Activated CD8-positive, alpha-beta memory T cell treated with anti-CD3 and anti-CD28 coated beads, Interleukin-2, amount 50 U/mL, for 24 hours (primary cell): ENCODE measurements around the gene SCGB1D4.

ENCODE experiments used
- DNase-seq: peaks from one replicate; pipeline ENCODE4 v3.0.0-alpha.2; 2020; ENCODE audit errors: extremely low read depth

The SCGB1D4 gene

DNA sequence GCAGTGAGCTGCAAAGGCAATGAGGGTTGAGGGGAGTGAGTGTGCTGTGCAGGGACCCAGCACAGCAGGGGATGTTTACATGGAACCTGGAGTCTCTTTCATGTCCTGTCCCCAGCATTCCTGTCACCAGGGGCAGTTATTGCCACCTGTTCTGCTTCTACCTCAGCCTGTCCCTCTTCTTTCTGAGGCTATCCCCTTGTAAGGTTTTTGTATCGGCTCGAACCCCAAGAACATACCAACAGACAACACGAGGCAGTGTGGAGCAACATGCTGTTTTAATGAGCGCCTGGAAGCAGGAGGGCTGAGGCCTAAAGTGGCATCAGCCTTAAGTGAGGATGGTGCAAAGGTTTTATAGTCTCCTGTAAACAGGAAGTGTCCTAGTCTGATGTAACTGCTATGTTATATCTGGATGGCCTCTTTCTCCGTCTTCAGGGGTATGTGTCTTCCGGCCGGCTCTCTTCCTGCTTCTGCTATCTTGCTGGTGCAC, 25.0 kb downstream of the SCGB1D4 start:
- no peak for DNase-seq

DNA sequence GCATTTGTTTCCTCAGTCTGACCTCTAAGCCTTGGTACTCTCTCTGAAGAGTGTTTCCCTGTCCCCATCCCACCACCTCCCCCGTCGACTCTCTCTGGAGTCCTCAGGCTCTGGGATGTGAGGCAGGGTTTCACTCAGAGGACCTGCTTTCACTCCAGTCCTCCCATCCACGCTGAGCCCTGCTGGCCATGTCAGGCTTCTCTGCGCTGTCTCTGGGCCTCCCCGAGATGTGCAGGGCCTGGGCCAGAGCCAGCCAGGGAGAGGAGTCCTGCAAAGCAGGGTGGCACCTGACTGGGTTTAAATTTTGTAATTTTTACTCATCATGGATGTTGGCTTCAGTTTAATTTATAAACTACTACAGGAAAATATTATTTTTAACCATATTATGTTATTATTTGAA, 25.6 kb downstream of the SCGB1D4 start:
- DNase-seq: no peak

DNA sequence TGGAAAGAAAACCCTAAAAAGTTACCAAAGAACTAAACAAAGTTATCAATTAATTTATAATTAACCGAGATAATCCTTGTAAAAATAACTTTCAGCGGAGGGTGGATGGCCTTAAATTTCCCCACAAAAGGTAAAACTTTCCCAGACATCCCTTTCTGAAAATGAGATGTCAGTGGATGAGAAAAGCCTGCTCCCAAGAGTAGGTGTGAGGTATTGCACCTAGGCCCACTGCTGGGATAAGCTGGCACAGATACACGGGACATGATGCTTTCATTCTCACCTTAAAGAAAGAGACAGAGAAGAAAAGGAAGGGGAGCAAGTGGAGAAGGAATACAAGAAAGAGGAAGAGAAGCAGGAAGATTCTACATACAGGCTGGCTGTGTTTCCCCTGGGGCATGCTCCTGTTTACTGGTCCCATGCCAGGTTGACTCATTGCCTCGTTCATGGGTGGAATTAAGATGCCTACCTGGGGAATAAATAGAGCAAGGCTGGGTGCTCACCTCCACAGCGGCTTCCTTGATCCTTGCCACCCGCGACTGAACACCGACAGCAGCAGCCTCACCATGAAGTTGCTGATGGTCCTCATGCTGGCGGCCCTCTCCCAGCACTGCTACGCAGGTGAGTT, 29.1 kb downstream of the SCGB1D4 start, which contains the start of gene SCGB2A2:
Gene SCGB2A2 (plus strand): TSS at position 505 of the 625 bp plus-strand sequence. CDS start 59 bp downstream, at position 564.
- no peak for DNase-seq

DNA sequence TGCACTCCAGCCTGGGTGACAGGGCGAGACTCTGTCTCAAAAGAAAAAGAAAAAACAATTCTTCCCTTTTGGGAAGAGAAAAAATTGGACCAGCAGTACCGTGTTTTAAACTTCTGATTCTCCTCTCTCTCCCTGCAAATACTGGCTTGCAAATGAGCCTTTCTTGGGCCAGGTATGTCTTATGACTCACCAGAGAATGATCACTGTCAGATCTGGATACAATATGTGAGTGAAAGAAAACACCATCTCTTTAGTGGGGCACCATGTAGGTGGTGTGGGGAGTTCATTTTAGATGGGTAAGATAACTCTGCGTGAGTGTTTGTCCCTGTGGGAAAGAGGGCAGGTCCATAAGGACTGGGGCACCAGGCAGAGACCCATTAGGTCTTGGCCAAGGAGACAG, 31.3 kb downstream of the SCGB1D4 start:
- no peak for DNase-seq

DNA sequence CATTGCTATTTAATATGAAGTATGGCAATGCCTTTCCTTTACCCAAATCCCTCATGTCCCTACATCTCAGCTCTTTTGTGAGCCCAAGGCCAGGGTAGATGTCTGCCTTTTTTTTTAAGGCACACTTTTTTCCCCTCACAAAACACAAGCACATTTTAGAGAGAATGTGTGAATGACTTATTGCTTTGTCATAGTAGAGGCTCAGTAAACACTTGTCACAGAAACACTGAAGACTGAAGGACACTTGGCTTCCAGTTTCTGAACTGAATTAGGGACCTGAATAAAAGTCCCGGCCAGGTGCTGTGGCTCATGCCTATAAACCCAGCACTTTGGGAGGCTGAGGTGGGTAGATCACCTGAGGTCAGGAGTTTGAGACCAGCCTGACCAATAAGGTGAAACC, 31.8 kb downstream of the SCGB1D4 start:
- DNase-seq: no peak

DNA sequence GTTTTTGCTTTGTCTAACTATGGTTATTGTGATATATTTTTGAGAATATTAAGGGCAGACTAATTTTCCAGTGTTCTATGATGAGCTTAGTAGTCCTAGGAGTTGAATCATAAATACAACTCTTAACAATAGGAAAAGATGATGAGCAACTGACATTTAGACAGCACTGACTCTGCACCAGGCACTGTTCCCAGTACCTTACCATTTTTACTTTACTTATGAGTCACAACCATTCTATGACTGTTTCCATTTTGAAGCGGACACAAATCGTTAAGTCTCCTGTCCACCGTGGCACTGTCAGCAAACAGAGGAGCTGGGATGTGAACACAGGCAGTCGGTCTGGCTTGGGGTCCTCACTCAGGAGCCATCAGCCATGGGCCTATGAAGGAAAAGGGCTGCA, 32.3 kb downstream of the SCGB1D4 start:
- DNase-seq: no peak

DNA sequence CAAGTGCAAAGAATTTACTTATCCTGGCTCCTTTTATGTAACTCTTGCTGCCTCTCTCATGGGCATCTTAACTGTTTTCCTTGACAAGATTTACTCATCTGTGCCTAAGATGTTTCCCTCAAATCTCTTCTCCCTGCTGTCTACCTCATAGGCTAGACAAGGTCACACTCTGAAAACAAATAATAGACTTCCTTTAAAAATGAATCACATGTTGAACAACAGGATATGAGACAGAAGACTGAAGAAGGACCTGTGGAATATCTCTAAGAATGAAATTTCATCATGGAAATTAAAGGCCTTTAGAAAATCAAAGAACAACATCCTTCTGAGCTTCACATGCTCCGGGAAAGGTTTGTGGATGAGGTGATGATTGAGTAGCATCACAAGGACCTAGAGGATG, 34.9 kb downstream of the SCGB1D4 start:
- DNase-seq: no peak

DNA sequence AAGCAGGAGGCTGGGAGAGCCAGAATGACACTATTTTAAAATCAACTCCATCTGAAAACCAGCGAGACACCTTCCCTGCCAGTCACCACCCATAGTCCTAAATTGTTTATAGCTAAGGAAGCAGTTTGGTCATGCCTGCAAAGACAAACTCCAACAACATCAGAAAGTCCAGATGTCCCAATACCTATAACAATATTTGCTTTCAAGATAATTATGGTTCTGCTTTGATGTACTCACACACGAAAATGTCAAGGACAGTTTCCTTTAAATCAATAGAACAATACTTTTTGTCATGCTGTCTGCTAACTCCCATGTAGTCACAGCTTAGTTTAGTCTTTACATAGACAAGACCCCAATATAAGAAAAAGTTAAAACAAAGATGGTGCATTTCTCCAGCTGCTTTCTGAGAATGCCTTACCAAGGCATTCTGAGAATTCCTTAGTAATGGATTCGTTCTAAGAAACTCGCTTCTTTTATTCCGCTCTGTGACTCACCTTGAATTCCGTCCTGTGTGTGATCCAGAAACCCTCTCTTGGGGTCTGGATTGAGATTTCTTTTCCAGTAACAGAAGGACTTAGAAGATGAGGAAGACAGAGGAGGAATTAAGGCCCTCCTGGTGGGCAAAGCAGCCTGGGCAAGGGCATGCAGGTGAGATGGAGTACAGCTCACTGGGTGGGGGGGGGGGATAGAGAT, 38.5 kb downstream of the SCGB1D4 start:
- no peak for DNase-seq

DNA sequence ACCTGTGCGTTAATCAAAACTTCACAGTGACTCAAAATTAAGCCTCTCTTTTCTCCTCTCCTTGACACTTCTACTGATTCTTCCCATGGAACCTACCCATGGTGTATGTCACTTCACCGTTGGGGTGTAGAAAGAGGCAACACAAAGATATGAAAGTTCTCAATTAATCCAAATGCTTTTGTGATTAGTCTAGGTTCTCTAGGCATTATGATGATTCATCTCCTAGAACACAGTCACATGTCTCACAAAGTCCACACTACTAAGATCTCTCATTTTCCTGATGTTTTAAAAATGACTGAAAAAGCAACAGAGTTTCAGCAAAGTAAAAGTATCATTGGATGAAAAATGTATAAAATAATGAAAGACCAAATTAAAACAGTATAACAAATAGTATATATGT, 42.6 kb downstream of the SCGB1D4 start:
- DNase-seq: no peak

DNA sequence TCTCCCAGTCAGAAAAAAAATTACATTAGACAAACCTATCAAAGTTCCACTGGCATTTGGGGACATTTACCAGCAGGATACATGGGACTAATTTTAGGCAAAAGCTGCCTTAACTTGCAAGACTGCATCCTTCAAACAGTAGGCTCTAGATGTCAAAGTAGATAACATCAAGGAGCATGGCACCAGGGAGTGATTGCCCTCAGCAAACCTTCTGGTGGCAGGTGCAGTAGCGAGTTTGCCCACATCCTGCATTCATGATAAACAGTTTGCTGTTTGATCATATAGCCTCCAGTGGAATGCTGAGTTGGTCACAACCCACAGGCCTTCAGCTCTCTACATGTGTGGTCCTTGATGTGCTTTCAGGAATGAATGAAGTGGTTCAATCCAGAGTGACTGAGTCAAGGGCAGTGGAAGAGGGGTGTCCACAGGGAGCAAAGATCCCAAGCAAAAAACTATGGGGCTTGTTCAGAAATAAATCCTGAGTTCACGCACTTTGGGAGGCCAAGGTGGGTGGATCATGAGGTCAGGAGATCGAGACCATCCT, 44.8 kb downstream of the SCGB1D4 start:
- no peak for DNase-seq

DNA sequence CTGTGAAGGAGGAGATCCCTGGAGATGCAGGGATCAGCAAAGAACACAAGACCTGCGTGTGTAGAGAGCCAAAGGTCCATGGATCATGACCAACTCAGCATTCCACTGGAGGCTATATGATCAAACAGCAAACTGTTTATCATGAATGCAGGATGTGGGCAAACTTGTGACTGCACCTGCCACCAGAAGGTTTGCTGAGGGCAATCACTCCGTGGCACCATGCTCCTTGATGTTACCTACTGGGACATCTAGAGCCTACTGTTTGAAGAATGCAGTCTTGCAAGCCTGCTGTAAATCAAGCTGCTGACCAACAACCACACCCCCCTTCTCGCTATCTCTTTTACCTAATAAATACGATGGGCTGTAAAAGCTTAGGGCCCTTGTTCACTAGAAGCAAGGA, 47.2 kb downstream of the SCGB1D4 start:
- no peak for DNase-seq
